Measurements from ENCODE around the gene SLC16A6. TPM values are rescaled to one million over a fixed set of nuclear protein-coding genes. Genes with fewer than 3 reads are reported as not detected.

The SLC16A6 gene
- total and polyA plus RNA-seq, 2 of the 4 experiments (the other 2 are of a cell fraction): 0.22 to 0.54 TPM

GRCh38 chr17:68318103-68318991 is 27.4 kb upstream of the SLC16A6 start (continued):
- TF ChIP-seq FOS (IDR thresholded peaks at IDR 0.05; ENCODE audit: low read depth, low read length): peak; percentile 25; the same call in 1 of the 2 replicates

GRCh38 chr17:68317458-68317857 is 26.5 kb upstream of the SLC16A6 start:
- no peak overlapping the region for H3K4ac ChIP-seq (ENCODE audit: low read depth, low read length)
- no TSS peak for BruUV-seq (replicated peaks)
- H3K9me1 ChIP-seq (ENCODE audit: insufficient read depth, low read length): 0 out of 2 replicates have a peak, but pooled peaks cover 4% of the 10 kb centered on the region
- POLR2A ChIA-PET (ENCODE audit: unreplicated experiment): no interaction called here
- H3K23ac ChIP-seq (ENCODE audit: low read depth, low read length): no peak overlapping the region
- in situ Hi-C loops (cut with MboI; ENCODE audit: low sequenced_read_pairs) (no loop called here), intact Hi-C loops (cut with micrococcal nuclease) (no loop called here), dilution Hi-C loops (cut with HindIII; ENCODE audit: low sequenced_read_pairs, unreplicated experiment) (no loop called here)
- CTCF ChIA-PET: no interaction called here
- H3K36me3 ChIP-seq (ENCODE audit: control insufficient read depth, insufficient read depth, low read length): no peaks in the 10 kb centered on the region
- H3K79me1 ChIP-seq (ENCODE audit: low read depth in 1 of 2, low read length in 2 of 2): no peaks in the 10 kb centered on the region
- H3K18ac ChIP-seq (ENCODE audit: low read depth, low read length): no peak overlapping the region
- WGBS, 2 experiments (ENCODE audit: extremely low coverage in 2 of 2, insufficient read length in 1 of 2): 85% methylated on average over 2 of the region's 6 CpGs; no CpG with 5 or more reads in 1 of the 2 experiments
- no peak overlapping the region for H2BK120ac ChIP-seq (ENCODE audit: low read depth, low read length)
- no peak overlapping the region for H2BK15ac ChIP-seq (ENCODE audit: low read depth, low read length)
- no peak overlapping the region for H3K56ac ChIP-seq (ENCODE audit: extremely low read depth, insufficient read depth, low read length)
- H3K14ac ChIP-seq (replicated peaks; ENCODE audit: low read depth, low read length): no peak overlapping the region
- no peaks in the 10 kb centered on the region for H3K9me3 ChIP-seq (ENCODE audit: control insufficient read depth, insufficient read depth, low read length)
- no peaks in the 10 kb centered on the region for H3K27me3 ChIP-seq (ENCODE audit: control insufficient read depth, insufficient read depth, low read length)
- H3K27ac ChIP-seq (ENCODE audit: insufficient read depth, low read length): no peak overlapping the region
- no peak overlapping the region for H3K4me3 ChIP-seq (ENCODE audit: insufficient read depth, low read depth, low read length)
- no peak overlapping the region for H2BK20ac ChIP-seq (ENCODE audit: low read depth, low read length)
- DNase-seq (no peak), ATAC-seq (ENCODE audit: low read depth) (no peak)
- no peak overlapping the region for H4K5ac ChIP-seq (ENCODE audit: low read depth, low read length)
- no peak overlapping the region for H2AK9ac ChIP-seq (replicated peaks; ENCODE audit: low read depth, low read length, poor library complexity)
- no peaks in the 10 kb centered on the region for H3K4me1 ChIP-seq (ENCODE audit: control insufficient read depth, insufficient read depth, low read length)
- no peaks in the 10 kb centered on the region for H4K20me1 ChIP-seq (ENCODE audit: insufficient read depth, low read length)
- H4K8ac ChIP-seq (ENCODE audit: low read depth in 2 of 2, low read length in 2 of 2): no peak overlapping the region
- no peak overlapping the region for H2BK5ac ChIP-seq (ENCODE audit: low read depth, low read length, poor library complexity, severe bottlenecking)
- H2AK5ac ChIP-seq (ENCODE audit: low read depth, low read length): peak overlapping the region; percentile 43; the same call in 1 of the 2 replicates
- no peak overlapping the region for H3K4me2 ChIP-seq (ENCODE audit: low read depth, low read length)
- no peak overlapping the region for H2AFZ ChIP-seq (replicated peaks; ENCODE audit: low read length, poor library complexity)
- no peak overlapping the region; the same call in 1 of the 2 replicates for H4K91ac ChIP-seq (ENCODE audit: insufficient read depth, low read depth, low read length)
- H3K9ac ChIP-seq (ENCODE audit: low read depth, low read length): no peak overlapping the region
- TF ChIP-seq, protein P1, sequence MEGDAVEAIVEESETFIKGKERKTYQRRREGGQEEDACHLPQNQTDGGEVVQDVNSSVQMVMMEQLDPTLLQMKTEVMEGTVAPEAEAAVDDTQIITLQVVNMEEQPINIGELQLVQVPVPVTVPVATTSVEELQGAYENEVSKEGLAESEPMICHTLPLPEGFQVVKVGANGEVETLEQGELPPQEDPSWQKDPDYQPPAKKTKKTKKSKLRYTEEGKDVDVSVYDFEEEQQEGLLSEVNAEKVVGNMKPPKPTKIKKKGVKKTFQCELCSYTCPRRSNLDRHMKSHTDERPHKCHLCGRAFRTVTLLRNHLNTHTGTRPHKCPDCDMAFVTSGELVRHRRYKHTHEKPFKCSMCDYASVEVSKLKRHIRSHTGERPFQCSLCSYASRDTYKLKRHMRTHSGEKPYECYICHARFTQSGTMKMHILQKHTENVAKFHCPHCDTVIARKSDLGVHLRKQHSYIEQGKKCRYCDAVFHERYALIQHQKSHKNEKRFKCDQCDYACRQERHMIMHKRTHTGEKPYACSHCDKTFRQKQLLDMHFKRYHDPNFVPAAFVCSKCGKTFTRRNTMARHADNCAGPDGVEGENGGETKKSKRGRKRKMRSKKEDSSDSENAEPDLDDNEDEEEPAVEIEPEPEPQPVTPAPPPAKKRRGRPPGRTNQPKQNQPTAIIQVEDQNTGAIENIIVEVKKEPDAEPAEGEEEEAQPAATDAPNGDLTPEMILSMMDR (conservative IDR thresholded peaks at IDR 0.05; ENCODE audit: low read depth, low read length): no peak
- TF ChIP-seq, protein P2, sequence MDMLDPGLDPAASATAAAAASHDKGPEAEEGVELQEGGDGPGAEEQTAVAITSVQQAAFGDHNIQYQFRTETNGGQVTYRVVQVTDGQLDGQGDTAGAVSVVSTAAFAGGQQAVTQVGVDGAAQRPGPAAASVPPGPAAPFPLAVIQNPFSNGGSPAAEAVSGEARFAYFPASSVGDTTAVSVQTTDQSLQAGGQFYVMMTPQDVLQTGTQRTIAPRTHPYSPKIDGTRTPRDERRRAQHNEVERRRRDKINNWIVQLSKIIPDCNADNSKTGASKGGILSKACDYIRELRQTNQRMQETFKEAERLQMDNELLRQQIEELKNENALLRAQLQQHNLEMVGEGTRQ (IDR thresholded peaks at IDR 0.05; ENCODE audit: low read depth, low read length): no peak
- TF ChIP-seq ELK1 (IDR thresholded peaks at IDR 0.05; ENCODE audit: borderline replicate concordance, low read depth, low read length) (no peak), POLR2A (IDR thresholded peaks at IDR 0.05; ENCODE audit: low read depth, low read length) (no peak), RCOR1 (IDR thresholded peaks at IDR 0.05; ENCODE audit: insufficient replicate concordance, low read length) (no peak), RAD21 (IDR thresholded peaks at IDR 0.05; ENCODE audit: low read length) (no peak), BHLHE40 (IDR thresholded peaks at IDR 0.05; ENCODE audit: low read depth, low read length) (no peak), MAFK (IDR thresholded peaks at IDR 0.05; ENCODE audit: low read depth, low read length) (no peak), SMC3 (IDR thresholded peaks at IDR 0.05; ENCODE audit: low read depth, low read length) (no peak), FOS (IDR thresholded peaks at IDR 0.05; ENCODE audit: low read depth, low read length) (no peak), CEBPB (IDR thresholded peaks at IDR 0.05; ENCODE audit: low read depth, low read length) (no peak), MAZ (IDR thresholded peaks at IDR 0.05; ENCODE audit: borderline replicate concordance, low read depth, low read length) (no peak)
